Measurements from ENCODE around the gene ITPRIP. TPM values are rescaled to one million over a fixed set of nuclear protein-coding genes. Genes with fewer than 3 reads are reported as not detected.
A peak's percentile ranks its signal among the peaks of the same experiment; 100 is the strongest.

Gene ITPRIP
- total RNA-seq, 1 experiment from 2014 or later = 22.5 TPM

GRCh38 chr10:104367904-104368303, 29.6 kb upstream of the ITPRIP start:
- Histone ChIP-seq H3K23me2 (ENCODE audit: insufficient read length, low read depth, low read length, poor library complexity, severe bottlenecking) (no peaks in the 10 kb centered on the region), H3K56ac (ENCODE audit: insufficient read length, low read depth, low read length) (no peak overlapping the region), H3T11ph (ENCODE audit: low read length) (no peak overlapping the region), H2BK120ac (ENCODE audit: low read depth, low read length, poor library complexity, severe bottlenecking) (no peak overlapping the region), H3K9me3 (ENCODE audit: control insufficient read depth, low read depth, low read length) (no peaks in the 10 kb centered on the region), H3K9ac (ENCODE audit: extremely low read depth, insufficient read length, low read length) (no peak overlapping the region), H2AK5ac (ENCODE audit: insufficient read length, low read length) (no peak overlapping the region), H3K14ac (ENCODE audit: insufficient read depth, low read length) (no peak overlapping the region), H4K20me1 (ENCODE audit: control insufficient read depth, insufficient read depth, insufficient read length) (no peaks in the 10 kb centered on the region), H3K4ac (ENCODE audit: low read depth, low read length) (no peak overlapping the region), H2BK15ac (ENCODE audit: low read depth, low read length) (no peak overlapping the region), H3K79me1 (ENCODE audit: insufficient read depth, low read depth, low read length, poor library complexity, severe bottlenecking) (no peaks in the 10 kb centered on the region), H2AFZ (ENCODE audit: low read length) (no peak overlapping the region), H3K23ac (ENCODE audit: insufficient read length, low read depth, low read length) (no peak overlapping the region), H2BK20ac (ENCODE audit: low read depth, low read length, poor library complexity, severe bottlenecking) (no peak overlapping the region), H3K79me2 (ENCODE audit: insufficient read depth, low read length) (no peaks in the 10 kb centered on the region), H2BK12ac (ENCODE audit: insufficient read length, low read depth, low read length) (no peak overlapping the region), H2BK5ac (ENCODE audit: insufficient read length, low read length) (no peak overlapping the region), H4K5ac (ENCODE audit: insufficient read length, low read depth, low read length) (no peak overlapping the region), H3K4me2 (ENCODE audit: insufficient read depth, insufficient read length, low read length) (no peak overlapping the region), H3K27ac (ENCODE audit: insufficient read length, low read depth, low read length) (no peak overlapping the region), H4K8ac (replicated peaks; ENCODE audit: insufficient read length, low read depth, low read length) (no peak overlapping the region), H4K91ac (ENCODE audit: insufficient read length, low read depth, low read length) (no peak overlapping the region), H3K4me1 (ENCODE audit: insufficient read depth, low read length) (0 out of 2 replicates have a peak, but pooled peaks cover 3% of the 10 kb centered on the region), H3K18ac (ENCODE audit: insufficient read length, low read depth, low read length) (no peak overlapping the region), H3K27me3 (ENCODE audit: insufficient read depth, low read length) (no peaks in the 10 kb centered on the region)
- Mint-ChIP-seq H3K36me3 (ENCODE audit: insufficient read depth in 1 of 3, low read depth in 3 of 3) (peaks cover 3 to 19% (median 11%) of the 10 kb centered on the region in 3 experiments; a peak in 6 of 7 replicates), H3K4me1 (peaks cover 12 to 14% of the 10 kb centered on the region in 2 experiments), H3K4me3 (no peak overlapping the region; a peak in 1 of 5 replicates), H3K9me3 (peaks cover 14% of the 10 kb centered on the region in 2 experiments), H3K27ac (peak overlapping the region in 1 of 3 experiments; percentile 48; a peak in 1 of 7 replicates), H3K27me3 (ENCODE audit: low read depth) (no peaks in the 10 kb centered on the region; the same call in none of the 2 replicates)
- TF ChIP-seq CTCF (conservative IDR thresholded peaks at IDR 0.05) = no peak
- WGBS (ENCODE audit: extremely low coverage, insufficient read length, low lambda C conversion rate) = no CpG with 5 or more reads among the region's 8 CpGs
- DNase-seq = no peak
